Activated B cell treated with CpG ODN at 0.5 μM for 24 hours (primary cell): ENCODE measurements around the gene KCNJ15. TPM values are rescaled to one million over a fixed set of nuclear protein-coding genes. Genes with fewer than 3 reads are reported as not detected.

Experiments used
- ATAC-seq: fragments of 200-7000 bp; cut with Tn5 transposase; one replicate; pipeline ENCODE4 v1.10.0; 2021; ENCODE audit warnings: low read depth, mild to moderate bottlenecking, moderate library complexity
- CTCF ChIA-PET: fragments of 350-600 bp; sonication (Branson Sonifier 250); formaldehyde crosslinking; loops from one replicate; lab custom pipeline; 2021; ENCODE audit warnings: antibody characterized with exemption; lab: Charles Lee
- POLR2A ChIA-PET: fragments of 350-600 bp; sonication (Branson Sonifier 250); formaldehyde crosslinking; loops from one replicate; lab custom pipeline; 2021; ENCODE audit warnings: antibody characterized with exemption; lab: Charles Lee
- DNase-seq: peaks from one replicate; pipeline ENCODE4 v3.0.0; 2022
- H3K27ac Mint-ChIP-seq: one replicate; pipeline ENCODE4 v1.8.0; 2020; ENCODE audit warnings: mixed read lengths
- H3K27me3 Mint-ChIP-seq: one replicate; pipeline ENCODE4 v1.8.0; 2021; ENCODE audit warnings: mixed read lengths
- H3K36me3 Mint-ChIP-seq: one replicate; pipeline ENCODE4 v1.8.0; 2021; ENCODE audit warnings: low read depth, mixed read lengths
- H3K4me1 Mint-ChIP-seq: one replicate; pipeline ENCODE4 v1.8.0; 2021; ENCODE audit warnings: mixed read lengths
- H3K4me3 Mint-ChIP-seq: one replicate; pipeline ENCODE4 v1.8.0; 2020; ENCODE audit warnings: mild to moderate bottlenecking, mixed read lengths
- H3K9me3 Mint-ChIP-seq: one replicate; pipeline ENCODE4 v1.8.0; 2020; ENCODE audit warnings: mixed read lengths
- CTCF ChIP-seq: fragments of 200-600 bp; IDR thresholded peaks from one replicate; pipeline ENCODE4 v1.8.0; 2022; ENCODE audit warnings: antibody characterized with exemption, mild to moderate bottlenecking
- intact Hi-C: fragments of 100-400 bp; cut with micrococcal nuclease; formaldehyde crosslinking; loops from one replicate; pipeline ENCODE4 v1.15.1; 2024
- total RNA-seq: library from RNA; stranded (reverse); gene quantifications from 2 replicates; pipeline ENCODE4 v1.2.3, GENCODE V29; 2022

Gene KCNJ15
- total RNA-seq, 1 donor from 2014 or later = not detected

GRCh38 chr21:38293113-38293512, 36.3 kb downstream of the KCNJ15 start:
- no peak for DNase-seq
- Mint-ChIP-seq H3K27me3 (peaks cover 5% of the 10 kb centered on the region), H3K4me3 (no peak overlapping the region), H3K27ac (no peak overlapping the region), H3K4me1 (no peaks in the 10 kb centered on the region), H3K36me3 (no peaks in the 10 kb centered on the region), H3K9me3 (no peaks in the 10 kb centered on the region)
- ChIA-PET POLR2A (no interaction called here), CTCF (no interaction called here)
- no peak for TF ChIP-seq CTCF
- no peak for ATAC-seq
- intact Hi-C loops = no loop called here

- Mint-ChIP-seq H3K27me3 (peaks cover 5% of the 10 kb centered on the region), H3K9me3 (no peaks in the 10 kb centered on the region), H3K4me1 (no peaks in the 10 kb centered on the region), H3K4me3 (no peak overlapping the region), H3K36me3 (no peaks in the 10 kb centered on the region), H3K27ac (no peak overlapping the region)
- DNase-seq (no peak), ATAC-seq (no peak)
- ChIA-PET CTCF (no interaction called here), POLR2A (no interaction called here)
- intact Hi-C loops = no loop called here
- no peak for TF ChIP-seq CTCF
These were observed 37.0 kb downstream of the KCNJ15 start for GRCh38 chr21:38293765-38294164.

- no peak for TF ChIP-seq CTCF
- CTCF ChIA-PET = no interaction called here
- intact Hi-C loops = no loop called here
- no peak overlapping the region for H3K4me3 Mint-ChIP-seq
- no peak for ATAC-seq
- no peaks in the 10 kb centered on the region for H3K36me3 Mint-ChIP-seq
- DNase-seq = no peak
- no peaks in the 10 kb centered on the region for H3K9me3 Mint-ChIP-seq
- no peak overlapping the region for H3K27ac Mint-ChIP-seq
- POLR2A ChIA-PET = no interaction called here
- no peaks in the 10 kb centered on the region for H3K4me1 Mint-ChIP-seq
- peaks cover 3% of the 10 kb centered on the region for H3K27me3 Mint-ChIP-seq
These were observed 37.8 kb downstream of the KCNJ15 start for GRCh38 chr21:38294609-38295008.

GRCh38 chr21:38295997-38296764, 39.4 kb downstream of the KCNJ15 start:
- ChIA-PET POLR2A (no interaction called here), CTCF (no interaction called here)
- Mint-ChIP-seq H3K4me1 (no peaks in the 10 kb centered on the region), H3K4me3 (no peak overlapping the region), H3K9me3 (no peaks in the 10 kb centered on the region), H3K36me3 (no peaks in the 10 kb centered on the region), H3K27ac (no peak overlapping the region), H3K27me3 (peaks cover 1% of the 10 kb centered on the region)
- no peak for TF ChIP-seq CTCF
- DNase-seq = no peak
- no peak for ATAC-seq
- intact Hi-C loops = no loop called here

GRCh38 chr21:38297194-38297631, 40.4 kb downstream of the KCNJ15 start:
- POLR2A ChIA-PET = no interaction called here
- Mint-ChIP-seq H3K4me3 (no peak overlapping the region), H3K9me3 (no peaks in the 10 kb centered on the region), H3K4me1 (no peaks in the 10 kb centered on the region), H3K27me3 (no peaks in the 10 kb centered on the region), H3K36me3 (no peaks in the 10 kb centered on the region), H3K27ac (no peak overlapping the region)
- no peak for TF ChIP-seq CTCF
- ATAC-seq (no peak), DNase-seq (no peak)
- CTCF ChIA-PET = no interaction called here
- intact Hi-C loops = no loop called here
